Measurements from ENCODE around the gene C1orf116. TPM values are rescaled to one million over a fixed set of nuclear protein-coding genes. Genes with fewer than 3 reads are reported as not detected.

Gene C1orf116
- total RNA-seq, 6 donors from 2014 or later, result 92.5 to 222 (median 193) TPM

DNA sequence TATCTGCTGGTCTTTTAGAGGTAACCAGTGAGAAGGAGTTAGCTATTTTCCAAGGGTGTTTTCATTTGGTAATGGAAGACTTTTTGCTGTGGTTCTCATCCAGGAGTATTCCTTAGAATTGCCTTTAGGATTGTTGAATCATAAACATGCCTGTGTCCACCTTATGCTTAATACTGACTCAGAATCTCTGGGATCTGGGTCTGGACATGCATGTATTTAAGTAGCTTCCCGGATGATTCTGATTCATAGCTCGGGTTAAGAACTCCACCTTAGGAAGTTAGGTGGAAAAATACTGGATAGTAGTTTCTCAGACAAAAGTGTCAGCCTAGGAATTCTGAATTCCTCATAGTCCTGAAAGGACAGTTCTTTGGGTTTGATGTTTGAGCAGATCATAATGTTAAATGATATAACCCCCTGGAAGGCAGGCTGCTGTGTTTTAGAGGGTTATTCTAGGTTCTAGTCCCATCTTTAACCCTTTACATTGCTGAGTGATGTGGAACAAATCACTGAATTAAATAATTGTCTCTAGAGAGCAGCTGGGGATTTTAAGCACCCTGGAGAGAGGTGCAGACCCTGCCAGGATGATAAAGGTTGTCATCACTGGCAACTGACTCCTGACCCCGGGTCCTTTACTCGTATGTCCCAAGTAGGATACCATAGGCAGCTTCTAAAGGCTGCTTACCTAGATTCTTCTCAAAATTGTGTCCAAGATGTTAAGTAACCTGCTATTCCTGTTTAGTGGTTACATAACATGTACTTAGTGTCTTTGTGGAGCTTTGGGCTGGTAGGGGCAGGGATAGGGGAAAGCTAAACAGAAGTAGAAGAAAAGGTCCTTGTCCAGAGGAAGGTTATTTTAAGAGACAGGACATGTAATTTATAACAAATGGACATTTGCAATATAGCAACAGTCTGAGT, 41.6 kb upstream of the C1orf116 start:
- Histone ChIP-seq H3K27me3 (no peaks in the 10 kb centered on the region), H3K4me3 (no peak overlapping the region), H3K27ac (no peak overlapping the region), H3K36me3 (peaks cover 0 to 27% (median 16%) of the 10 kb centered on the region in 4 donors), H3K4me1 (peaks cover 0 to 19% (median 6%) of the 10 kb centered on the region in 4 donors), H3K9me3 (no peaks in the 10 kb centered on the region)
- TF ChIP-seq POLR2A (IDR thresholded peaks at IDR 0.05) (no peak), EP300 (IDR thresholded peaks at IDR 0.05) (no peak), POLR2AphosphoS5 (IDR thresholded peaks at IDR 0.05) (no peak)
- TF ChIP-seq, protein P1, sequence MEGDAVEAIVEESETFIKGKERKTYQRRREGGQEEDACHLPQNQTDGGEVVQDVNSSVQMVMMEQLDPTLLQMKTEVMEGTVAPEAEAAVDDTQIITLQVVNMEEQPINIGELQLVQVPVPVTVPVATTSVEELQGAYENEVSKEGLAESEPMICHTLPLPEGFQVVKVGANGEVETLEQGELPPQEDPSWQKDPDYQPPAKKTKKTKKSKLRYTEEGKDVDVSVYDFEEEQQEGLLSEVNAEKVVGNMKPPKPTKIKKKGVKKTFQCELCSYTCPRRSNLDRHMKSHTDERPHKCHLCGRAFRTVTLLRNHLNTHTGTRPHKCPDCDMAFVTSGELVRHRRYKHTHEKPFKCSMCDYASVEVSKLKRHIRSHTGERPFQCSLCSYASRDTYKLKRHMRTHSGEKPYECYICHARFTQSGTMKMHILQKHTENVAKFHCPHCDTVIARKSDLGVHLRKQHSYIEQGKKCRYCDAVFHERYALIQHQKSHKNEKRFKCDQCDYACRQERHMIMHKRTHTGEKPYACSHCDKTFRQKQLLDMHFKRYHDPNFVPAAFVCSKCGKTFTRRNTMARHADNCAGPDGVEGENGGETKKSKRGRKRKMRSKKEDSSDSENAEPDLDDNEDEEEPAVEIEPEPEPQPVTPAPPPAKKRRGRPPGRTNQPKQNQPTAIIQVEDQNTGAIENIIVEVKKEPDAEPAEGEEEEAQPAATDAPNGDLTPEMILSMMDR (IDR thresholded peaks at IDR 0.05), result no peak
- no peak for ATAC-seq (ENCODE audit: low FRiP score in 2 of 2)
- DNase-seq, result no peak
- WGBS, 2 donors, result 55 to 73% methylated on average over 4 of the region's 4 CpGs

DNA sequence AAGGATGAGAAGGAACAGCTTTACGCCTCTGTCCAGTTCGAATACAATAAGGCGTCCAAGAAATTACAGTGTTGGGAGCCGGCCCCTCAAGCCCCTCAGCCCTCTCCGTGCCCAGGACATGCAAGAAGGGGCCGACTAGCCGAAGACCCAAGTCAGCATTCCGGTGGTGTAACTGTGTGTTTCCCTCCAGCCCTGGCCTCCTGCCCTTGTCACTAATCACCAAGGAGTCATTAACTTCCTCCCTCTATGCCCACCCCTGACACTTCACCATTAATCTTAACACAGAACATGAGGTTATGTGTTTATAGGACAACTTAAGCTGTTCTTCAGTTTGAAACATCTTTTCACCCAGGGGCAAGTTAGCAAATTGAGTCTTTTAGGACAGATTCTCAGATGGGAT, 39.7 kb upstream of the C1orf116 start:
- Histone ChIP-seq H3K27ac (no peak overlapping the region), H3K36me3 (peaks cover 0 to 38% (median 20%) of the 10 kb centered on the region in 4 donors), H3K9me3 (no peaks in the 10 kb centered on the region), H3K27me3 (no peaks in the 10 kb centered on the region), H3K4me3 (no peak overlapping the region), H3K4me1 (peaks cover 0 to 9% (median 2%) of the 10 kb centered on the region in 4 donors)
- no peak for ATAC-seq (ENCODE audit: low FRiP score in 2 of 2)
- no peak for TF ChIP-seq POLR2A (IDR thresholded peaks at IDR 0.05)
- DNase-seq, result no peak
- 59 to 86% methylated on average over 8 of the region's 8 CpGs for WGBS, 2 donors

DNA sequence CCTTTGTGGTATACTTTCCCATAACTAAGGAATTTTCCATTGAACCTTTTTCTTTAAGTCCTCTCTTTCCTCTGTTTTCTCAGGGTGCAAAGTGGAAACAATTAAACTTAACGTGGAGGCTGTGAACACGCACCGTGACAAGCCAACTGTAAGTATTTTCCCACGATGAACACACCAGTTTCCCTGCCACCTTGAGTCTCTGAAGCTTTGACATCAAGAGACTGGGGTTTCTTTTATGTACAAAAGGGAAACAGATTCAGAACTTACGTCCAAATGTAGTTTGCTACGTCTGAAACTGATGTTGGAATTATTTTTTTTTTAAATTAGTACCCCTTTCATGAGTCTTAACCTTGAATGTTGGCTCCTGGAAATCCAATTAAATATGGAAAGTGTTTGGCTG, 38.9 kb upstream of the C1orf116 start:
- H3K9me3 ChIP-seq, result no peaks in the 10 kb centered on the region
- no peaks in the 10 kb centered on the region for H3K27me3 ChIP-seq
- peaks cover 0 to 5% (median 0%) of the 10 kb centered on the region in 4 donors for H3K4me1 ChIP-seq
- no peak overlapping the region for H3K27ac ChIP-seq
- TF ChIP-seq POLR2A (IDR thresholded peaks at IDR 0.05) (no peak), EP300 (IDR thresholded peaks at IDR 0.05) (no peak), POLR2AphosphoS5 (IDR thresholded peaks at IDR 0.05) (no peak)
- TF ChIP-seq, protein P1 (IDR thresholded peaks at IDR 0.05), result no peak
- DNase-seq, result no peak
- H3K4me3 ChIP-seq, result no peak overlapping the region
- 87 to 91% methylated on average over 6 of the region's 6 CpGs for WGBS, 2 donors
- ATAC-seq (ENCODE audit: low FRiP score in 2 of 2), result no peak
- H3K36me3 ChIP-seq, result peaks cover 0 to 45% (median 22%) of the 10 kb centered on the region in 4 donors

DNA sequence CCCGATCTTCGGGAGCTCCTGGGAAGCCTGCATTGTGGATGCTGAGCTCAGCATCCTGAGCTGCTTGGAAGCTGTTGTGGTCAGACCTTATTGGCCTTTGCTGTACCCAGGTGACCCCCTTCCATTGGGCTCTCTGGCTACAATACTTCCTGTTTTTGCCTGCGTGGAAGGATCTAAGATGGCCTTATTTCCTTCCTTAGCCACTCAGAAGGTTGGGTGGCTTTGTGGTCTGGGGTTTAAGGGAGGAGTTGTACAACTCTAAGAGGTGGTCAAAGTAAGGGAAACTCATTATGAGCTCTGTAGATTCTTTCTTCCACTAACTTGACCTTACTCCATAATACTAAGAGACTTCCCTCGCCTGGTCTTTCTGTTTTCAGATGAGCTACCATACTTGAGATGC, 38.3 kb upstream of the C1orf116 start:
- TF ChIP-seq EP300 (IDR thresholded peaks at IDR 0.05), result no peak
- no peak for TF ChIP-seq POLR2A (IDR thresholded peaks at IDR 0.05)
- TF ChIP-seq, protein P1 (IDR thresholded peaks at IDR 0.05), result no peak
- no peak for TF ChIP-seq POLR2AphosphoS5 (IDR thresholded peaks at IDR 0.05)
- no peak for ATAC-seq (ENCODE audit: low FRiP score in 2 of 2)
- Histone ChIP-seq H3K4me3 (no peak overlapping the region), H3K27ac (peak overlapping the region in 3 of 4 donors; percentile 13 to 69 (median 68)), H3K4me1 (peaks cover 0 to 5% (median 0%) of the 10 kb centered on the region in 4 donors), H3K36me3 (peaks cover 0 to 51% (median 22%) of the 10 kb centered on the region in 4 donors), H3K9me3 (no peaks in the 10 kb centered on the region), H3K27me3 (no peaks in the 10 kb centered on the region)
- no peak for DNase-seq
- WGBS, 2 donors, result 77 to 81% methylated on average over 4 of the region's 4 CpGs

DNA sequence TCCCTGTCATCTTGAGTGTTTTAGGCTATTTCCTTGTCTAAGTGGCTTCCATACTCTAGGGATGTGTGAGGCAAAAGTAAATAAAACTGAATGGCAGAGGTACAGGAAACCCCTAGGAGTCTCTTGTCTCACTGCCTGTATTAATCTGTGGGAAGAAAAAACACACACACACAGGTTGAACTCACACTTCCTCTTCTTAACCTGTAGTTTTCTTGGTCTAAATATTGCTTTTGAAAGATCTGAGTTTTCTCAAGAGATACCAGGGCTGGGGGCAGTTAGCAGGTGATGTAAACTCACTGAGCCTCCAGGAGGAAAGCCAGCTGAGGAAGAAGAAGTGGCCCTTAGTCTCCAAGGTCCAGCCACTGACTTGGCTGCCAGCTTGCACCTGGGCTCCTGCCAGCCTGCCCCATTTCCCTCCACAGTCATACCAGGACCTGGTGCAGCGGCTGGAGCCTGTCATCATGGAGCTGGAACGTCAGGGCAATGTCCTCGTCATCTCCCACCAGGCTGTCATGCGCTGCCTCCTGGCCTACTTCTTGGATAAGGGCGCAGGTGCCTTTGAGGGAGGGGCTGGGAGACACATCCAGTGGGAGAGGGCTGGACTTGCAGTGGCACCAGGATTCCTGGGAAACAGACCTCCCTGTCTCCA, 37.4 kb upstream of the C1orf116 start:
- no peaks in the 10 kb centered on the region for H3K9me3 ChIP-seq
- peaks cover 0 to 59% (median 29%) of the 10 kb centered on the region in 4 donors for H3K36me3 ChIP-seq
- WGBS, 2 donors, result 79 to 100% methylated on average over 2 to 4 of the region's 5 CpGs
- H3K27me3 ChIP-seq, result no peaks in the 10 kb centered on the region
- peak overlapping the region; percentile 13 to 69 (median 53) for H3K27ac ChIP-seq
- no peak for TF ChIP-seq EP300 (IDR thresholded peaks at IDR 0.05)
- TF ChIP-seq, protein P1 (IDR thresholded peaks at IDR 0.05), result no peak
- no peak for TF ChIP-seq POLR2AphosphoS5 (IDR thresholded peaks at IDR 0.05)
- no peak for TF ChIP-seq POLR2A (IDR thresholded peaks at IDR 0.05)
- no peak for ATAC-seq (ENCODE audit: low FRiP score in 2 of 2)
- peak in 1 of 2 donors; percentile 20 for DNase-seq
- no peak overlapping the region for H3K4me3 ChIP-seq
- peaks cover 0 to 5% (median 0%) of the 10 kb centered on the region in 4 donors for H3K4me1 ChIP-seq
